HG03039 (cell line): ENCODE data around the gene PCGF1.
"Not testable (repeated sequence)": the region's sequence is repeated elsewhere in the genome, so short reads cannot be mapped to it uniquely, and the experiment has no call there.

Source experiments
- ATAC-seq: cut with Tn5 transposase; IDR thresholded peaks from one replicate; pipeline ENCODE4 v1.9.1; 2021; ENCODE audit warnings: mild to moderate bottlenecking, moderate library complexity; ENCODE audit not compliant: unreplicated experiment

PCGF1 gene

GRCh38 chr2:74499940-74500577, 7.4 kb downstream of the PCGF1 start:
- no peak for ATAC-seq

- ATAC-seq: no peak
Measured at GRCh38 chr2:74499267-74499939, 8.1 kb downstream of the PCGF1 start, which contains the start of gene LBX2. Gene LBX2 (minus strand): TSS chr2:74499603. CDS start chr2:74499537, 66 bp downstream.

DNA sequence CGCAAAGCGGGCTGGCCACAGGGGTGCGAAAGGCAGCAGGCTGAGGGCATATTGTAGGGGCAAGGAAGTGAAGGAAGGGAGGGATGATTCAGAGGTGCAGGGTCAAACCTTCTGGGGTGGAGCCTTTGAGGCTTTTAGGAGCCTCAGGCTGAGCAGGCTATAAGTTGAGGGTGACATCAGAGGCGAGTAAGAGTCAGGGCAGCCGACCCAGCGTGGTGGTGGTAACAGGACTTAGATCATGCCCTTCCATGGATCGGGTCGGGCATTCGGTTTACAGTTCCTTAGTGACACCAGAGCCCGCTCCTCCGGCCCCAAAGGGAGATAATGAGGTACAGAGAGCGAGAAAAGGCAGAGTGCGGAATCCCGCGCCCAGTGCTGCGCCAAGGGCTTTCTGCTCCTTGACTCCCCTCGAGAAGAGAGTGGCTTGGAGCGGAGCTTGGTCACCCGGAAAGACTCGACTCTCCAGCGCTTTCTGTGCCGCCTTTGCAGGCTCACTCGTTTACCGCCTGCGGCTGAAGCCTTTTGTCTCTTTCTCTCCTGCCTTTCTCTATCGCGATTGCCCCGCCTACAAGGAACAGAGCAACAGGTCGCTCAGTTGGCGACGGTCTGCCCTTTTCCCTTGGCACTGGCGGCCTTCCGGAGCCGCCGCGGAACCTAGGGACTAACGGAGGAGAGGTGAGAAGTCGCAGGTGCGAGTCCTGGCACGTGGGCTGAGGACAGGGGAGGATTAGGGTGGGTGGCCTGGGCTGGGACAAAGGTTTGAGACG, 8.8 kb downstream of the PCGF1 start:
- ATAC-seq: no peak

GRCh38 chr2:74497777-74498499, 9.6 kb downstream of the PCGF1 start:
- no peak for ATAC-seq

DNA sequence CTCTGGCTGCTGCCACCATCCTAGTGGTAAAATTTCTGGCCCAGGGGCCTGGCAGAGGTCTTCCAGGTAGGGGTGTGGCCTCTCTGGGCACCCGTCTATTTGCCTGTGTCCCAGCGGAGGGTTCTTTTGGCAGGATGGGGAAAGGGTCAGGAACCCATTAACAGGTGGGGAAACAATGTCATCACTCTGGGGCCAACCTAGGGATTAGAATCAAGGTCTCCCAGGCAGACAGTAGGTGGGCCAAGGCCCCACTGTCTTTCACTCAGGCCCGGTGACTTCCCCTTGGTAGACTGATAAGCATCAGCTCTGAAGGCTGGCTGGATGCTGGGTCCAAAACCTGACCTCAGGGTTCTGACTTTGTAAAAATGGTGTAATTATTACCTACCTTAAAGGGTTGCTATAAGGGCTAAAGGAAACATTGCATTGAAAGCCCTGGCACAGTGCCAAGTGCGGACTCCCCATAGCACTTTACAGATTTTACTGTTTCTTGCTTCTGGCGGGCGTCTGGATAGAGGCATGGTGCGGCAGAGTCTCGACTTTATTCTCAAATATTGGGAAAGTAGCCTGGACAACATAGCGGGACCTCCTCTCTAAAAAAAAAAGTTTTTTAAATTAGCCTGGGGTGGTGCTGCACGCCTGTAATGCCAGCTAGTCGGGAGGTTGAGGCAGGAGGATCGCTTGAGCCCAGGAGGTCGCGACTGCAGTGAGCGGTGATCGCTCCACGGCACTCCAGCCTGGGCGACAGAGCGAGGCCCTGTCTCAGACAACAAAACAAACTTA, 10.3 kb downstream of the PCGF1 start:
- ATAC-seq: no peak

GRCh38 chr2:74495440-74495839, 12.1 kb downstream of the PCGF1 start:
- no peak for ATAC-seq

DNA sequence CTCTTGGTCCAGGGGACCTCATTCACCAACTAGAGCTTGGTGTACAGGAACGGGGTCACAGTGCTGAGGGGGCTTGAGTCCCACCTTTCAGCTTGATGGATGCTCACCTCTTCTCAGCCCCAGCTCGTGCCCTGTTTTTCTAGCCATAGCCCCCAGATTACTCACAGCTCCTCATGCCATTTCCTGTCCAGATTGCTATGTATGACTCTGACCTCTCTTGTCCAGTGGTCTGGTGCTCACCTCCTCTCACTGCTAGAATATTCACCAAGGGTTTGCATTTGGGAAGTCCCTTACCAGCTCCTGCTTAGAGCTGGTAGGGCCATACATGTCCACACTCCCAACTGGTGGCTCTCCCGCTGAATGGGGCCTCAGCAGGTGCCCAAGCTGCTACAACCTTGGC, 13.9 kb downstream of the PCGF1 start:
- ATAC-seq: no peak

DNA sequence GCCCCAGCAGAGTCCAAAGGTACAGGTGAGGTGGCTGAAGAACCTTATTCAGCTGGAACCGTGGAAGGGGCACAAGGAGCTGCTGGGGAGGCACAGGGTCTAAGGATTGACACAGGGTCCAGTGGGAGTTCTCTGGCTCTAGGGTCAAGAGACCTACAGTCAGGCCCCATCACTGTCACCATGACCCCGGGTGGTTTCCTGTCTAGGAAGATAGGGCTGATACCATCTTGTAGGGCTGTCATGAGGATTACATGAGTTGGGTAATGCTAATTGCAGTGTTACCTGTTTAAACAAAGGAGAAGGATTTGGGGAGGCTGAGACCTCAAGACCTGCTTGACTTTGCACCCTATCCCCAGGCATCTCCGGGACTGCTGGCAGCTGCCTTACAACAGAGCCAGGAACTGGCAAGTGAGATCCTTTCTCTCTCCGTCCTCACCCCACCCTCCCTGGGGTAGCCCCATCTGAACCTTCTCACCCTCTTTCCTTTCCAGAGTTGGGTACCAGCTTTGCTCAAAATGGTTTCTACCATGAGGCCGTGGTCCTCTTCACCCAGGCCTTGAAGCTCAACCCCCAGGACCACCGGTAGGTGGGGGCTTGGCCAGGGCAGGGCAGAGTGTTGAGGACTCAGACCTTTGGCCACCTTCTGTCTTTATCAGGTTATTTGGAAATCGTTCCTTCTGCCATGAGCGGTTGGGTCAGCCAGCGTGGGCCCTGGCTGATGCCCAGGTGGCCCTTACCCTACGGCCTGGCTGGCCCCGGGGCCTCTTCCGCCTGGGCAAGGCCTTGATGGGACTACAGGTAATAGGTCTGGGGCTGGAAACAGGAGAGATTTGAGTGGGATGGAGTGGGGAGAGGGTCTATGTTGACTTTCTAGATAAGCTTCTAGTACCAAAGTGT, 15.6 kb downstream of the PCGF1 start:
- no peak for ATAC-seq

- ATAC-seq: no peak
Measured at GRCh38 chr2:74489906-74490305, 17.6 kb downstream of the PCGF1 start.

- ATAC-seq: no peak
Measured at GRCh38 chr2:74488643-74489481, 18.6 kb downstream of the PCGF1 start.

GRCh38 chr2:74486141-74486540, 21.4 kb downstream of the PCGF1 start:
- no peak for ATAC-seq

DNA sequence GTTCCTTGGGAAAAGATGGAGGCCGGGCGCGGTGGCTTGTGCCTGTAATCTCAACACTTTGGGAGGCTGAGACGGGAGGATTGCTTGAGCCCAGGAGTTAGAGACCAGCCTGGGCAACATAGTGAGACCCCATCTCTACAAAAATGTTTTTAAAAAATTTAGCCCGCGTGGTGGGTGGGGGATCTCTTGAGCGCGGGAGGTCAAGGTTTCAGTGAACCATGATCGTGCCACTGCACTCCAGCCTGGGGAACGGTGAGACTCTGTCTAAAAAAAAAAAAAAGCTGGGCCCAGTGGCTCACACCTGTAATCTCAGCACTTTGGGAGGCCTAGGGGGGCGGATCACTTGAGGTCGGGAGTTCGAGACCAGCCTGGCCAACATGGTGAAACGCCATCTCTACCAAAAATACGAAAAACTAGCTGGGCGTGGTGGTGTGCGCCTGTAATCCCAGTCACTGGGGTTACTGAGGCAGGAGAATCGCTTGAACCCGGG, 23.8 kb downstream of the PCGF1 start:
- not testable (repeated sequence) for ATAC-seq

GRCh38 chr2:74482801-74483674, 24.5 kb downstream of the PCGF1 start, which contains the start of the genes CCDC142 and TTC31:
Gene CCDC142 (minus strand): TSS chr2:74482998. CDS start chr2:74482837, 161 bp downstream.
Gene TTC31 (plus strand): TSS chr2:74483081. CDS start chr2:74483096, 15 bp downstream.
- ATAC-seq: peak; percentile 78

GRCh38 chr2:74481961-74482800, 25.3 kb downstream of the PCGF1 start:
- peak; percentile 31 for ATAC-seq

DNA sequence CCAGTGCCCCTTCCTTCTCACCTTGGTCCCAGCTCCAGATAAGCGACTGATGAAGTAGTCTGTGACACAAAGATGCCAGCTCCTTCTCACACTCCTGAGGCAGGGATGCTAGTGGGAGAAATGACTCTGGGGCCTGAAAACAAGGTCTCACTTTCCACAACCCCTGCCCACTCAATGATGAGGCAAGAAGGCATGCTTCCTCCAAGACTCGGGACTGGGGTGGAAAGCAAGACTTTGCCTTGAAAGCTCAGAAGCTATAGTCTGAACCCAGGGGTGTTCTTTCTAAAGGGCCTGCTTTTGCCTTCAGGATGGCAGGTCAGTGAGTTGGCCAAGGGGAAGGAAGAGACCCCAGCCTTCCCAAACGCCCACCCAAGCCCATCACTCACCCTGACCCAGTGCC, 26.1 kb downstream of the PCGF1 start:
- ATAC-seq: no peak

- ATAC-seq: no peak
Measured at GRCh38 chr2:74474899-74475298, 32.6 kb downstream of the PCGF1 start.
